Measurements from ENCODE around the gene RIOX2. TPM values are rescaled to one million over a fixed set of nuclear protein-coding genes. Genes with fewer than 3 reads are reported as not detected.

The RIOX2 gene
- total and polyA plus RNA-seq, 2 experiments from 2014 or later, result 29.1 to 36.4 TPM

GRCh38 chr3:98008855-98009254 is 36.6 kb upstream of the RIOX2 start:
- in situ Hi-C loops (cut with MboI), result no loop called here
- Histone ChIP-seq H3F3A (ENCODE audit: insufficient read depth) (no peaks in the 10 kb centered on the region), H3K79me2 (ENCODE audit: insufficient read depth) (no peaks in the 10 kb centered on the region), H3K36me3 (ENCODE audit: low read depth) (no peaks in the 10 kb centered on the region), H2AFZ (no peak overlapping the region), H3K4me1 (ENCODE audit: insufficient read depth) (no peaks in the 10 kb centered on the region), H3K9me3 (ENCODE audit: low read depth) (no peaks in the 10 kb centered on the region), H4K20me1 (ENCODE audit: insufficient read depth) (no peaks in the 10 kb centered on the region), H3K9ac (no peak overlapping the region), H3K27me3 (replicated peaks; ENCODE audit: insufficient read depth) (no peaks in the 10 kb centered on the region), H3K4me2 (ENCODE audit: unreplicated experiment) (no peak overlapping the region), H3K4me3 (no peak overlapping the region), H3K27ac (no peak overlapping the region), H3K9me2 (ENCODE audit: insufficient read depth) (no peaks in the 10 kb centered on the region)
- no peak for DNase-seq
- WGBS, 2 experiments (ENCODE audit: low coverage in 1 of 2, low lambda C conversion rate in 2 of 2, missing lambda C conversion rate in 2 of 2), result 4 to 14% methylated on average over 2 of the region's 2 CpGs
- TF ChIP-seq EZH2phosphoT487 (IDR thresholded peaks at IDR 0.05; ENCODE audit: insufficient read depth, low read depth) (no peak), EZH2 (IDR thresholded peaks at IDR 0.05; ENCODE audit: insufficient read depth, poor library complexity, severe bottlenecking) (no peak)

GRCh38 chr3:98005438-98005837 is 33.2 kb upstream of the RIOX2 start:
- in situ Hi-C loops (cut with MboI), result no loop called here
- Histone ChIP-seq H3K79me2 (ENCODE audit: insufficient read depth) (no peaks in the 10 kb centered on the region), H4K20me1 (ENCODE audit: insufficient read depth) (no peaks in the 10 kb centered on the region), H3K9ac (no peak overlapping the region), H3K36me3 (ENCODE audit: low read depth) (no peaks in the 10 kb centered on the region), H2AFZ (no peak overlapping the region), H3K27ac (no peak overlapping the region), H3K9me3 (ENCODE audit: low read depth) (no peaks in the 10 kb centered on the region), H3K4me2 (ENCODE audit: unreplicated experiment) (no peak overlapping the region), H3F3A (ENCODE audit: insufficient read depth) (no peaks in the 10 kb centered on the region), H3K4me3 (no peak overlapping the region), H3K27me3 (replicated peaks; ENCODE audit: insufficient read depth) (no peaks in the 10 kb centered on the region), H3K4me1 (ENCODE audit: insufficient read depth) (no peaks in the 10 kb centered on the region), H3K9me2 (ENCODE audit: insufficient read depth) (no peaks in the 10 kb centered on the region)
- no peak for DNase-seq
- TF ChIP-seq EZH2 (IDR thresholded peaks at IDR 0.05; ENCODE audit: insufficient read depth, poor library complexity, severe bottlenecking) (no peak), EZH2phosphoT487 (IDR thresholded peaks at IDR 0.05; ENCODE audit: insufficient read depth, low read depth) (no peak)
- WGBS, 2 experiments (ENCODE audit: low coverage in 1 of 2, low lambda C conversion rate in 2 of 2, missing lambda C conversion rate in 2 of 2), result 42 to 55% methylated on average over 2 of the region's 2 CpGs

- no peak for DNase-seq
- no peaks in the 10 kb centered on the region for H3K9me2 ChIP-seq (ENCODE audit: insufficient read depth)
- H3K9me3 ChIP-seq (ENCODE audit: low read depth), result no peaks in the 10 kb centered on the region
- no peak overlapping the region for H3K27ac ChIP-seq
- H3K27me3 ChIP-seq (replicated peaks; ENCODE audit: insufficient read depth), result no peaks in the 10 kb centered on the region; the same call in 1 of the 2 replicates
- TF ChIP-seq EZH2 (IDR thresholded peaks at IDR 0.05; ENCODE audit: insufficient read depth, poor library complexity, severe bottlenecking), result no peak
- TF ChIP-seq EZH2phosphoT487 (IDR thresholded peaks at IDR 0.05; ENCODE audit: insufficient read depth, low read depth), result no peak
- no peaks in the 10 kb centered on the region for H4K20me1 ChIP-seq (ENCODE audit: insufficient read depth)
- H3K4me1 ChIP-seq (ENCODE audit: insufficient read depth), result no peaks in the 10 kb centered on the region
- no peak overlapping the region for H3K4me3 ChIP-seq
- no peaks in the 10 kb centered on the region for H3K36me3 ChIP-seq (ENCODE audit: low read depth)
- H2AFZ ChIP-seq, result no peak overlapping the region
- no peaks in the 10 kb centered on the region for H3F3A ChIP-seq (ENCODE audit: insufficient read depth)
- H3K4me2 ChIP-seq (ENCODE audit: unreplicated experiment), result no peak overlapping the region
- no peaks in the 10 kb centered on the region for H3K79me2 ChIP-seq (ENCODE audit: insufficient read depth)
- in situ Hi-C loops (cut with MboI), result no loop called here
- H3K9ac ChIP-seq, result no peak overlapping the region
- WGBS, 2 experiments (ENCODE audit: low coverage in 1 of 2, low lambda C conversion rate in 2 of 2, missing lambda C conversion rate in 2 of 2), result 54 to 59% methylated on average over 3 of the region's 3 CpGs
These were observed 32.5 kb upstream of the RIOX2 start for GRCh38 chr3:98004721-98005120.

GRCh38 chr3:98003306-98003969 is 31.2 kb upstream of the RIOX2 start:
- in situ Hi-C loops (cut with MboI), result no loop called here
- no peak overlapping the region for H2AFZ ChIP-seq
- 30 to 35% methylated on average over 2 of the region's 2 CpGs for WGBS, 2 experiments (ENCODE audit: low coverage in 1 of 2, low lambda C conversion rate in 2 of 2, missing lambda C conversion rate in 2 of 2)

More at GRCh38 chr3:98003306-98003969, 31.2 kb upstream of the RIOX2 start:
- no peaks in the 10 kb centered on the region for H3K79me2 ChIP-seq (ENCODE audit: insufficient read depth)
- H3K9me3 ChIP-seq (ENCODE audit: low read depth), result no peaks in the 10 kb centered on the region
- TF ChIP-seq EZH2phosphoT487 (IDR thresholded peaks at IDR 0.05; ENCODE audit: insufficient read depth, low read depth) (no peak), EZH2 (IDR thresholded peaks at IDR 0.05; ENCODE audit: insufficient read depth, poor library complexity, severe bottlenecking) (no peak)
- no peaks in the 10 kb centered on the region for H3K36me3 ChIP-seq (ENCODE audit: low read depth)
- H3K4me2 ChIP-seq (ENCODE audit: unreplicated experiment), result no peak overlapping the region
- no peak overlapping the region for H3K9ac ChIP-seq
- H3K27ac ChIP-seq, result no peak overlapping the region
- H4K20me1 ChIP-seq (ENCODE audit: insufficient read depth), result no peaks in the 10 kb centered on the region
- H3F3A ChIP-seq (ENCODE audit: insufficient read depth), result no peaks in the 10 kb centered on the region
- no peak overlapping the region for H3K4me3 ChIP-seq
- H3K27me3 ChIP-seq (replicated peaks; ENCODE audit: insufficient read depth), result no peaks in the 10 kb centered on the region; the same call in 1 of the 2 replicates
- no peak for DNase-seq
- no peaks in the 10 kb centered on the region for H3K9me2 ChIP-seq (ENCODE audit: insufficient read depth)
- no peaks in the 10 kb centered on the region for H3K4me1 ChIP-seq (ENCODE audit: insufficient read depth)

Data from GM23248 (cell line).